ENCODE measurements around the gene CGB2.
"Not testable (repeated sequence)": the region's sequence is repeated elsewhere in the genome, so short reads cannot be mapped to it uniquely, and the experiment has no call there.

Gene CGB2

DNA sequence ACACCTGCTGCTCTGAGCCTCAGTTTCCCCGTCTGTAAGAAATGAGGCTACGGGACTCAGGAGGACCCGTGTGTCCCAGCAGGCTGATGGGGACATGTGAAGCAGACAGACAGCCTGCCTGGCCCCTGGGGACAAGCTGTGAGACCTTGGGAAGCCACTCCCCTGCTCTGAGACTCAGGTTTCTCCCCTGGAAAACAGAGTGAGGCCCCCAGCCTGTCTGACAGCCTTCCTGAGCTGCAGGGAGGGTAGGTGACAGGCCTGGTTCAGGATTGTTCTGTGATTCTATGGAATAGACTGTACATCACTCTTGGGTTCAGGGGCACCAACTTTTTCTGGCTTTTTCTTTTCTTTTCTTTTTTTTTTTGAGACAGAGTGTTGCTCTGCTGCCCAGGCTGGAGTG, 35.9 kb downstream of the CGB2 start:
- DNase-seq (ENCODE audit: low read depth in 2 of 2), result no peak

GRCh38 chr19:49069026-49069425, 37.3 kb downstream of the CGB2 start:
- DNase-seq (ENCODE audit: low read depth in 2 of 2), result no peak

GRCh38 chr19:49070416-49070815, 38.7 kb downstream of the CGB2 start:
- no peak for DNase-seq (ENCODE audit: low read depth in 2 of 2)

DNA sequence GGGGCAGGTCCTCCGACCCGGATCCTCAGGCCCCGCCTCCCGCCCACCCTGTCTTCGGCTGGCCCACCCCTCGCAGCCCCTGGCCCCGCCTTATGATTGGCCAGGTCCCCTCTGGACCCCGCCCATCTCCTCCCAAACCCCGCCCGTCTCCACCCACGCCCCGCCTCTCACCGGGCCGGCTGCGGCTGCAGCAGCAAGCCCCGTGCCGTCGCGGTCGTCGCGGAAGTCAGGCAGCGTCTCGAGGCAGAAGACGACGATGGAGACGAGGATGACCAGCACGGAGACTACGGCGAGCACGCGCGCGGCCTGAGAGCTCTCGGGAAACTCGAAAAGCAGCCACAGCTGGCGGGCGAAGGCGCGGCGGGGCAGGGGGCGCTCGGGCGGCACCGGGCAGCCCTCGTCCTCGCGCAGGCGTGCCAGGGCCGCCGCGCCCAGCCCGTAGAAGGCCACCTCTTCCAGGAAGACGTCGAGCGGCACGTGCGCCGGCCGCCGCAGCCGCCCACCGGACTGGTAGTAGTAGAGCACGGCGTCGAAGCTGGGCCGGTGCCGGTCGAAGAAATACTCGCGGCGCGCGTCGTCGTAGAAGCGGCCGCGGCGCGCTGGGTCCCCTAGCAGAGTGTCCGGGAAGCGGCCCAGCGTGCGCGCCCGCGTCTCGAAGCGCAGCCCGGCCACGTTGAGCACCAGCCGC, 40.3 kb downstream of the CGB2 start:
- no peak for DNase-seq (ENCODE audit: low read depth in 2 of 2)

- no peak for DNase-seq (ENCODE audit: low read depth in 2 of 2)
Observed at GRCh38 chr19:49073514-49074378, 42.1 kb downstream of the CGB2 start.

DNA sequence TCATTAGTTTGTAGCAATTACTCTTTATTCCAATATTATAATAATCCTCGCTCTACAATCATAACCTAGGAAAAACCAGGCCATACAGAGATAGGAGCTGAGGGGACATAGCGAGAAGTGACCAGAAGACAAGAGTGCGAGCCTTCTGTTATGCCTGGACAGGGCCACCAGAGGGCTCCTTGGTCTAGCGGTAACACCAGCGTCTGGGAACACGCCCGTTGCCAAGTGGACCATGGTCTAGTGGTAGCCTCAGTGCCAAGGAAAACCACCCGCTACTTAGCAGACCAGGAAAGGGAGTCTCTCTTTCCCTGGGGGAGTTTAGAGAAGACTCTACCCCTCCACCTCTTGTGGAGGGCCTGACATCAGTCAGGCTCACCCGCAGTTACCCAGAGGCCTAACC, 43.2 kb downstream of the CGB2 start:
- not testable (repeated sequence) for DNase-seq (ENCODE audit: low read depth in 2 of 2)

DNA sequence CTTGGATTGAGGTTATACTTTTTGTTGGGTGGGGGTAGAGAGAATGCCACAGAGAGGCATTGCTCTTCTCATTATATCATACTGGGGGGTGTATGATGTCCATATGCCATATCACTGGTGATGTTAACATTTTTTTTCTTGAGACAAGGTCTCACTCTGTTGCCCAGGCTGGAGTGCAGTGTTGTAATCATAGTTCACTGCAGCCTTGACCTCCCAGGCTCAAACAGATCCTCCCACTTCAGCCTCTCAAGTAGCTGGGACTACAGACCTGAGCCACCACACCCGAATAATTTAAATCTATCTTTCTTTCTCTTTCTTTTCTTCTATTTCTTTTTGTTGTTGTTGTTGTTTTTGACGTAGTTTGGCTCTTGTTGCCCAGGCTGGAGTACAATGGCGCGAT, 48.7 kb downstream of the CGB2 start:
- no peak for DNase-seq (ENCODE audit: low read depth in 2 of 2)

DNA sequence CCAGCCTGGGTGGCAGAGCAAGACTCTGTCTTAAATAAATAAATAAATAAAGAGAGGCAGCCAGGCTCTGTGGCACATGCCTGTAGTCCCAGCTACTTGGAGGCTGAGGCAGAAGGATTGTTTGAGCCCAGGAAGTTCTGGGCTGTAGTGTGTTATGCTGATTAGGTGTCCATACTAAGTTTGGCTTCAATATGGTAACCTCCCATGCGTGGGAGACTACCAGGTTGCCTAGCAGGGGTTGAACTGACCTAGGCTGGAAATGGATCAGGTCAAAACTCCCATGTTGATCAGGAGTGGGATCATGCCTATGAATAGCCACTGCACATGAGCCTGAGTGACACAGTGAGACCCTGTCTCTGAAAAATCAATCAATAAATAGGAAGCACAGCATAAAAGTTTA, 49.6 kb downstream of the CGB2 start:
- no peak for DNase-seq (ENCODE audit: low read depth in 2 of 2)
